Loucy (cell line): ENCODE data around the gene BRINP2.

Experiments
- CTCF ChIP-seq: fragments of 200-600 bp; sonication (generic); conservative IDR thresholded peaks from 2 replicates; pipeline ENCODE4 v1.5.1; 2014; ENCODE audit warnings: mild to moderate bottlenecking, antibody characterized with exemption, low read length
- EZH2phosphoT487 ChIP-seq: fragments of 200-600 bp; IDR thresholded peaks from 2 replicates; pipeline ENCODE4 v1.6.1; 2018; ENCODE audit warnings: antibody characterized with exemption, mild to moderate bottlenecking, moderate library complexity, borderline replicate concordance

GRCh38 chr1:177243773-177244172 is 73.0 kb downstream of the BRINP2 start:
- no peak for TF ChIP-seq CTCF
- TF ChIP-seq EZH2phosphoT487 = no peak
